Measurements from ENCODE around the gene MAX.

- TF ChIP-seq CTCF (IDR thresholded peaks at IDR 0.05) (no peak), POLR2A (IDR thresholded peaks at IDR 0.05) (no peak)
These were observed 47.7 kb downstream of the MAX start for GRCh38 chr14:65054471-65055085.
